Right atrium auricular region (tissue), 2 donors: ENCODE results near the gene PRDX6. TPM values are rescaled to one million over a fixed set of nuclear protein-coding genes. Genes with fewer than 3 reads are reported as not detected.
"Not testable (repeated sequence)": the region's sequence is repeated elsewhere in the genome, so short reads cannot be mapped to it uniquely, and the experiment has no call there.

Source experiments
- DNase-seq: peaks from one replicate; pipeline ENCODE4 v3.0.0-alpha.2; 2019; ENCODE audit warnings: low spot score
- H3K27ac ChIP-seq, 2 donors: fragments of 200-600 bp; sonication (generic); 1 replicate in 1 of 2; 2 replicates in 1 of 2; pipeline ENCODE4 v1.5.1; 2016 to 2019
- H3K27me3 ChIP-seq, 2 donors: fragments of 200-600 bp; sonication (generic); one replicate each; pipeline versions ENCODE4 v1.5.1 to v1.6.0; 2017 to 2019
- H3K36me3 ChIP-seq: fragments of 200-600 bp; sonication (generic); one replicate; pipeline ENCODE4 v1.5.1; 2016
- H3K4me1 ChIP-seq, 2 donors: fragments of 200-600 bp; sonication (generic); one replicate each; pipeline versions ENCODE4 v1.5.1 to v1.6.0; 2017 to 2019
- H3K4me3 ChIP-seq, 2 donors: fragments of 200-600 bp; sonication (generic); 1 replicate in 1 of 2; 2 replicates in 1 of 2; pipeline ENCODE4 v1.5.1; 2017 to 2019; ENCODE audit warnings: mild to moderate bottlenecking in 1 of 2, moderate library complexity in 1 of 2
- H3K9me3 ChIP-seq, 2 donors: fragments of 200-600 bp; sonication (generic); one replicate each; pipeline ENCODE4 v1.5.1; 2019
- total RNA-seq, 2 donors: library from RNA; depleted of rRNA; stranded (reverse); fragments of >200 nt; gene quantifications; one replicate each; pipeline ENCODE4 v1.1.0, GENCODE V29; 2016
- TF ChIP-seq, protein P1 (sequence below), 2 donors: fragments of 200-600 bp; sonication (generic); IDR thresholded peaks; one replicate each; pipeline ENCODE4 v1.5.1; 2019; ENCODE audit warnings: antibody characterized with exemption in 2 of 2

PRDX6 gene
- total RNA-seq, 2 donors from 2014 or later: 512 to 590 TPM

DNA sequence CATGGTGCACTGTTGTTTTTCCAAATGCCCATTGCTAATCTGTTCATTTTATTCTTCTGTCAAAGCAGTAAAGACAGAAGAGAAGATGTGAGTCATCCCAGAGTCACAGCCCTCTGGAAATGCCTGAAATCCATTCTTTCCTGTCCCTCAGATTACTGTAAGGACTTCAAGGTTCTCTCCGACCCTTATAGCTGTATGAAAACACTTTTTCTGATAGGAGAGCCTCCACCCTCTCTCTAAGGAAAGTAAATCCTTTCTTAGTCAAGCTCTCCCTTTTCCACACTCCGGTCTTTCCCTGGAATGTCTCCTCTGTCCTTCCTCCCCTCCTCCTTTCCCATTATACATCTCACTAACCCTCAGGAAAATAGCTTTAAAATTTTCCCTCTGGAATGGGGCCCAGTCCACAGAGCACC, 3.5 kb upstream of the PRDX6 start:
- H3K36me3 ChIP-seq: no peaks in the 10 kb centered on the region
- TF ChIP-seq, protein P1, sequence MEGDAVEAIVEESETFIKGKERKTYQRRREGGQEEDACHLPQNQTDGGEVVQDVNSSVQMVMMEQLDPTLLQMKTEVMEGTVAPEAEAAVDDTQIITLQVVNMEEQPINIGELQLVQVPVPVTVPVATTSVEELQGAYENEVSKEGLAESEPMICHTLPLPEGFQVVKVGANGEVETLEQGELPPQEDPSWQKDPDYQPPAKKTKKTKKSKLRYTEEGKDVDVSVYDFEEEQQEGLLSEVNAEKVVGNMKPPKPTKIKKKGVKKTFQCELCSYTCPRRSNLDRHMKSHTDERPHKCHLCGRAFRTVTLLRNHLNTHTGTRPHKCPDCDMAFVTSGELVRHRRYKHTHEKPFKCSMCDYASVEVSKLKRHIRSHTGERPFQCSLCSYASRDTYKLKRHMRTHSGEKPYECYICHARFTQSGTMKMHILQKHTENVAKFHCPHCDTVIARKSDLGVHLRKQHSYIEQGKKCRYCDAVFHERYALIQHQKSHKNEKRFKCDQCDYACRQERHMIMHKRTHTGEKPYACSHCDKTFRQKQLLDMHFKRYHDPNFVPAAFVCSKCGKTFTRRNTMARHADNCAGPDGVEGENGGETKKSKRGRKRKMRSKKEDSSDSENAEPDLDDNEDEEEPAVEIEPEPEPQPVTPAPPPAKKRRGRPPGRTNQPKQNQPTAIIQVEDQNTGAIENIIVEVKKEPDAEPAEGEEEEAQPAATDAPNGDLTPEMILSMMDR (IDR thresholded peaks at IDR 0.05): no peak
- no peak overlapping the region for H3K4me3 ChIP-seq
- peak overlapping the region in 1 of 2 donors; percentile 100 for H3K27ac ChIP-seq
- peaks cover 0 to 36% of the 10 kb centered on the region in 2 donors for H3K4me1 ChIP-seq
- DNase-seq: no peak
- no peaks in the 10 kb centered on the region for H3K27me3 ChIP-seq
- H3K9me3 ChIP-seq: no peaks in the 10 kb centered on the region

- TF ChIP-seq, protein P1 (IDR thresholded peaks at IDR 0.05): no peak
- Histone ChIP-seq H3K4me3 (no peak overlapping the region), H3K27ac (peak overlapping the region; percentile 95 to 100), H3K4me1 (peaks cover 0 to 42% of the 10 kb centered on the region in 2 donors), H3K27me3 (no peaks in the 10 kb centered on the region), H3K9me3 (no peaks in the 10 kb centered on the region), H3K36me3 (no peaks in the 10 kb centered on the region)
- no peak for DNase-seq
Measured at GRCh38 chr1:173474097-173474779, 2.9 kb upstream of the PRDX6 start.

- peak overlapping the region in 1 of 2 donors; percentile 91 for H3K4me3 ChIP-seq
- peaks cover 0 to 49% of the 10 kb centered on the region in 2 donors for H3K4me1 ChIP-seq
- not testable (repeated sequence) for DNase-seq
Measured at GRCh38 chr1:173474780-173475421, 2.2 kb upstream of the PRDX6 start.

GRCh38 chr1:173475564-173476196, 1.5 kb upstream of the PRDX6 start:
- peak overlapping the region; percentile 82 to 91 for H3K4me3 ChIP-seq
- H3K27ac ChIP-seq: peak overlapping the region; percentile 95 to 100
- TF ChIP-seq, protein P1 (IDR thresholded peaks at IDR 0.05): no peak
- peaks cover 11% of the 10 kb centered on the region for H3K36me3 ChIP-seq
- no peaks in the 10 kb centered on the region for H3K27me3 ChIP-seq
- no peaks in the 10 kb centered on the region for H3K9me3 ChIP-seq
- peaks cover 0 to 52% of the 10 kb centered on the region in 2 donors for H3K4me1 ChIP-seq
- DNase-seq: no peak

More at GRCh38 chr1:173474780-173475421, 2.2 kb upstream of the PRDX6 start:
- H3K36me3 ChIP-seq, H3K9me3 ChIP-seq, H3K27me3 ChIP-seq: not testable (repeated sequence)
- H3K27ac ChIP-seq: peak overlapping the region; percentile 95 to 100

DNA sequence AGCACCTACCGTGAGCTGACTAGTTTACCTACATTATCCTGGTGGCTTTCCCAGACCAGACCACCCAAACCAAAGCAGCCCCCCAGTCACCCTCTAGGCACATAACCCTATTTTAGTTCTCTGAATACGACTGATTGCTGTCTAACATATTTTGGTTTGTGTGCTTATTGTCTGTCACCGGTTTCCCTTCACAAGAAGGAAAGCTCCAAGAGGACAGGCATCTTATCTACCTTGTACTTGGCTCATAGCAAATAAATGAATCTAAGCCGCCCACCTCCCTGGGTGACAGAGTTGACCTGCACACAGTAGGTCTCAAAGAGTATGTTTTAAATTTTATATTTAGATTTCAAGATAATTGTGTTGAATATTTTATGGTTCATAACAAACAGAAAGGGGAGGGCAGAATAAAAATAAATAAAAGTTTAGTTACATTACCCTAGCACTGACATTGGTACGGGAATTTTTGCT, 904 bp upstream of the PRDX6 start:
- Histone ChIP-seq H3K4me3 (peak overlapping the region; percentile 82 to 91), H3K27me3 (no peaks in the 10 kb centered on the region), H3K27ac (peak overlapping the region; percentile 95 to 100), H3K36me3 (peaks cover 17% of the 10 kb centered on the region), H3K4me1 (peaks cover 0 to 58% of the 10 kb centered on the region in 2 donors), H3K9me3 (no peaks in the 10 kb centered on the region)
- TF ChIP-seq, protein P1 (IDR thresholded peaks at IDR 0.05): no peak
- no peak for DNase-seq
